CD4-positive, alpha-beta T cell treated with Interleukin-4 for 1 hour (primary cell): ENCODE data around the gene ATP7B.
"Not testable (repeated sequence)": the region's sequence is repeated elsewhere in the genome, so short reads cannot be mapped to it uniquely, and the experiment has no call there.

ENCODE experiments used
- DNase-seq, 2 donors: peaks; one replicate each; pipeline ENCODE4 v3.0.0-alpha.2; 2020 to 2022

Gene ATP7B

GRCh38 chr13:52010890-52011631, at the start of gene ATP7B:
ATP7B (minus strand) TSS chr13:52011450; CDS start chr13:52011337, 113 bp downstream.
- peak in 1 of 2 donors; percentile 14 for DNase-seq

GRCh38 chr13:52053460-52053859, 42.2 kb upstream of the ATP7B start:
- DNase-seq = no peak

- no peak for DNase-seq
These were observed 40.1 kb upstream of the ATP7B start for GRCh38 chr13:52051400-52051799.

GRCh38 chr13:52048516-52048915, 37.3 kb upstream of the ATP7B start:
- DNase-seq = no peak

- no peak for DNase-seq
These were observed 36.2 kb upstream of the ATP7B start for GRCh38 chr13:52047463-52047862.

- no peak for DNase-seq
These were observed 32.4 kb upstream of the ATP7B start for GRCh38 chr13:52043675-52044074.

- DNase-seq = no peak
These were observed 24.8 kb upstream of the ATP7B start for GRCh38 chr13:52036037-52036436.

- no peak for DNase-seq
These were observed 23.5 kb upstream of the ATP7B start for GRCh38 chr13:52034616-52035226.

- DNase-seq = no peak
These were observed 21.8 kb upstream of the ATP7B start for GRCh38 chr13:52033039-52033438.

GRCh38 chr13:52030401-52030800, 19.2 kb upstream of the ATP7B start:
- DNase-seq = not testable (repeated sequence)

- DNase-seq = no peak
These were observed 18.3 kb upstream of the ATP7B start for GRCh38 chr13:52029569-52029968.

- DNase-seq = no peak
These were observed 16.6 kb upstream of the ATP7B start for GRCh38 chr13:52027832-52028231.

GRCh38 chr13:52026246-52026626, 15.0 kb upstream of the ATP7B start:
- no peak for DNase-seq

- no peak for DNase-seq
These were observed 14.4 kb upstream of the ATP7B start for GRCh38 chr13:52025475-52026245.

- no peak for DNase-seq
These were observed 13.2 kb upstream of the ATP7B start, which contains the start of gene UTP14C for GRCh38 chr13:52024481-52024880. UTP14C (plus strand) TSS chr13:52024691; CDS start chr13:52028805, 4,114 bp downstream.

- no peak for DNase-seq
These were observed 11.1 kb upstream of the ATP7B start for GRCh38 chr13:52022356-52022755.

GRCh38 chr13:52020191-52020590, 8.9 kb upstream of the ATP7B start:
- DNase-seq = no peak

GRCh38 chr13:52016296-52016695, 5.0 kb upstream of the ATP7B start:
- DNase-seq = no peak

- no peak for DNase-seq
These were observed 1.2 kb upstream of the ATP7B start for GRCh38 chr13:52012512-52012836.

- DNase-seq = peak; percentile 99
These were observed 622 bp upstream of the ATP7B start, which contains the start of gene ALG11 for GRCh38 chr13:52011632-52012511. ALG11 (plus strand) TSS chr13:52012398; CDS start chr13:52012419, 21 bp downstream.

GRCh38 chr13:52009946-52010345, 1.3 kb downstream of the ATP7B start:
- no peak for DNase-seq

- DNase-seq = no peak
These were observed 4.6 kb downstream of the ATP7B start for GRCh38 chr13:52006523-52007245.
